WERI-Rb-1 (cell line): Measurements from ENCODE around the gene CACNA2D2.

Experiments
- DNase-seq: peaks from one replicate; pipeline ENCODE4 v3.0.0-alpha.2; 2020
- H3K27ac ChIP-seq: fragments of 250-450 bp; sonication (Bioruptor Pico); 2 replicates; pipeline ENCODE4 v1.5.1; 2020; ENCODE audit warnings: mild to moderate bottlenecking, moderate library complexity
- H3K27me3 ChIP-seq: fragments of 250-450 bp; sonication (Bioruptor Pico); 2 replicates; pipeline ENCODE4 v1.5.1; 2021; ENCODE audit warnings: mild to moderate bottlenecking, low read depth, moderate library complexity; ENCODE audit not compliant: insufficient read depth, severe bottlenecking
- H3K36me3 ChIP-seq: fragments of 250-450 bp; sonication (Bioruptor Pico); 2 replicates; pipeline ENCODE4 v1.5.1; 2020; ENCODE audit warnings: mild to moderate bottlenecking, moderate library complexity
- H3K4me3 ChIP-seq: 2 replicates; pipeline ENCODE4 v1.5.1; 2011; ENCODE audit warnings: low read depth, mild to moderate bottlenecking, control low read depth, low read length
- H3K9me3 ChIP-seq: fragments of 250-450 bp; sonication (Bioruptor Pico); 2 replicates; pipeline ENCODE4 v1.5.1; 2021; ENCODE audit warnings: mild to moderate bottlenecking, moderate library complexity; ENCODE audit not compliant: severe bottlenecking
- TF ChIP-seq, protein P1 (sequence below): IDR thresholded peaks from 2 replicates; pipeline ENCODE4 v1.5.1; 2011; ENCODE audit warnings: low read depth, mild to moderate bottlenecking, control low read depth, inconsistent platforms, low read length

The CACNA2D2 gene

DNA sequence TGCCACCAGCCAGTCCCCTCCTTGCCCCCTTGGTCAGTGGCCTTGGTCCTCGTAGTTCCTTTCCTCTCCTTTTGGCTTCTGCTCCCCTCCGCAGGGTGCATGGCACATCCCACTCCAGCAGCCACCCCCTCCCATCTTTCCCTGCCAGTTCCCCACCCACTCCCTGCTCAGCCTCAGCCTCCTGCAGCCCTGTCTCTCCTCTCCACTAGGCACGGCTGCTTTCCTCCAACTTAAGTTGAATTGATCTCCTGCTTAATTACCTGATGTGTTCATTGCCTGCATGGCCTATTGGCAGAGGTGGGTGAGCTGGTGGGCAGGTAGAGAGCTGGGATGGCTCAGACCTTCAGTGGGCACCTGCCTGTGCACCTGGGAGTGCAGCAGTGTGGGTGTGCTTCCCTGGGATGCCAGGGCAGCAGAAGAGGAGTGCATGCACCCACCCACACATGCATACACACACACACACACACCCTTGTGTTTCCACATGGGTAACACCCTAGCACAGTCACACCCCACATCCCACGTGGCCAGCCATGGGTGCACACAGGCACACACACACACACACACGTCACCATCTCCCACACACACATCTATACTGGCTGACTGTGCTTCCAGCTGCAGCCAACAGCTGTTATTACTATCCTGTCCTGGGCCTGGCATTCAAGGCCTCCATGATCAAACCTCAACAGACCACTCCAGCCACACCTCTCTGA lies 33.2 kb upstream of the CACNA2D2 start:
- H3K4me3 ChIP-seq = no peak overlapping the region
- no peaks in the 10 kb centered on the region for H3K9me3 ChIP-seq
- H3K27ac ChIP-seq = no peak overlapping the region
- DNase-seq = no peak
- no peaks in the 10 kb centered on the region for H3K27me3 ChIP-seq
- TF ChIP-seq, protein P1, sequence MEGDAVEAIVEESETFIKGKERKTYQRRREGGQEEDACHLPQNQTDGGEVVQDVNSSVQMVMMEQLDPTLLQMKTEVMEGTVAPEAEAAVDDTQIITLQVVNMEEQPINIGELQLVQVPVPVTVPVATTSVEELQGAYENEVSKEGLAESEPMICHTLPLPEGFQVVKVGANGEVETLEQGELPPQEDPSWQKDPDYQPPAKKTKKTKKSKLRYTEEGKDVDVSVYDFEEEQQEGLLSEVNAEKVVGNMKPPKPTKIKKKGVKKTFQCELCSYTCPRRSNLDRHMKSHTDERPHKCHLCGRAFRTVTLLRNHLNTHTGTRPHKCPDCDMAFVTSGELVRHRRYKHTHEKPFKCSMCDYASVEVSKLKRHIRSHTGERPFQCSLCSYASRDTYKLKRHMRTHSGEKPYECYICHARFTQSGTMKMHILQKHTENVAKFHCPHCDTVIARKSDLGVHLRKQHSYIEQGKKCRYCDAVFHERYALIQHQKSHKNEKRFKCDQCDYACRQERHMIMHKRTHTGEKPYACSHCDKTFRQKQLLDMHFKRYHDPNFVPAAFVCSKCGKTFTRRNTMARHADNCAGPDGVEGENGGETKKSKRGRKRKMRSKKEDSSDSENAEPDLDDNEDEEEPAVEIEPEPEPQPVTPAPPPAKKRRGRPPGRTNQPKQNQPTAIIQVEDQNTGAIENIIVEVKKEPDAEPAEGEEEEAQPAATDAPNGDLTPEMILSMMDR = no peak
- H3K36me3 ChIP-seq = no peaks in the 10 kb centered on the region

DNA sequence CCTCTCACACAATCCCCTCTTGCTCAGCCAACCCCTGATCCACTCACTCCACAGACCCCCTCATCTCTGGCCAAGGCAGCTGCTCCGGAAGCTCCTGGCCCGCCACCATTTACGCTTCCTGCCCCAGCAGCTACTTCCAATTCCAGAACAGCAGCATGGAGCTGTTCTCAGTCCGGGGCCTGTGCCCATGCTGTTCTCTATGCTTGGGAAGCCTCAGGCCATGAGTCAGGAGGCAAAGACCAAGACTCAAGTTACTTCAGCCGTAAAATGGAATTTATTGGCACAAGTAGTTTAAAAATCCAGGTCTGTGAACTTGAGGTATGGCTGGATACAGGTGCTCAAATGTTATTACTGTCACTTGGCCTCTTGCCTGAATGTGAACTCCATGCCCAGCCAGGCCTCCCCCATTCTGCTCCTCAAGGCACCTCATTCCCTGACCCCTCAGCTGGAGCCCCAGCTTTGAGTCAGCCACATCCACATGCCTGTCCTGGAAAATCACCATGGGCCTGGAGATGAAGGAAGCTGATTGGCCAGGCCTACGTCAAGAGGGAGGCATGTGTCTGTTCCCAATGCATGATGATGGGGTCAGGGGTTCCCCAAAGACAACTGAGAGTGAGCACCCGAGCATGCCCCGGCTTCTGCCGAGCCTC lies 31.4 kb upstream of the CACNA2D2 start:
- H3K36me3 ChIP-seq = no peaks in the 10 kb centered on the region
- no peak overlapping the region for H3K4me3 ChIP-seq
- H3K9me3 ChIP-seq = no peaks in the 10 kb centered on the region
- H3K27ac ChIP-seq = no peak overlapping the region; the same call in 1 of the 2 replicates
- no peaks in the 10 kb centered on the region for H3K27me3 ChIP-seq
- no peak for DNase-seq
- TF ChIP-seq, protein P1 = no peak

DNA sequence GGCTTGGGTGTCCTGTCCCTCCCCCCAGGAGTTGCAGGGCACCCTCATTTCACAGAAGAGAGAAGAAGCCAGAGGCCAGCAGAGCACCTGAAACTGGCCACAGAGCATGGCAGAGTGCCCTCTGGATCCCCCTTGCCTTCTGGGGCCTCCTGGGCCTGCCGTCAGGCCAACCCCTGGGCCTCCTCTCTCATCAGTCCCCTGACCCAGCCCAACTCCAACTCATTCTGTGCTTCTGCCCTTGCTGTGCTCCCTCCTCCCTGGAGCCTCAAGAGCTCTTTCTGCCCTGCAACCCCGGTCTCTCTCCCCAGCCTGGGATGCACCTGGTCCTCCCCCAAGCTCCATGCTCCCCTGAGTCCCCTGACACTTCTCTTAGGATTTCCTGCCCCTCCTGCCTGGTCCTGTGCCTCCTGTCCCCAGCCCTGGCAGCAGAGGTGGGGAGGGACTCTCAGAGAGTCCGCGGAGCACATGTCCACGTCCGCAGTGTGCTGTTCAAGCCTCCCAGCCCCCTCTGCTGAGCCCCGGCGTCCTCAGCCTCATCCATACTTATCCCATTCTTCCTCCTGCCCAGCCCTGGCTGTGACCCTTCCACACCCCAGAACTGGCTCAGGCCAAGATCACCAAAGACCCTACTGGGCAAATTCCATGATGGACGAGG lies 30.5 kb upstream of the CACNA2D2 start:
- Histone ChIP-seq H3K4me3 (no peak overlapping the region), H3K9me3 (no peaks in the 10 kb centered on the region), H3K36me3 (no peaks in the 10 kb centered on the region), H3K27ac (peak overlapping the region; percentile 35), H3K27me3 (no peaks in the 10 kb centered on the region)
- no peak for DNase-seq
- TF ChIP-seq, protein P1 = no peak

DNA sequence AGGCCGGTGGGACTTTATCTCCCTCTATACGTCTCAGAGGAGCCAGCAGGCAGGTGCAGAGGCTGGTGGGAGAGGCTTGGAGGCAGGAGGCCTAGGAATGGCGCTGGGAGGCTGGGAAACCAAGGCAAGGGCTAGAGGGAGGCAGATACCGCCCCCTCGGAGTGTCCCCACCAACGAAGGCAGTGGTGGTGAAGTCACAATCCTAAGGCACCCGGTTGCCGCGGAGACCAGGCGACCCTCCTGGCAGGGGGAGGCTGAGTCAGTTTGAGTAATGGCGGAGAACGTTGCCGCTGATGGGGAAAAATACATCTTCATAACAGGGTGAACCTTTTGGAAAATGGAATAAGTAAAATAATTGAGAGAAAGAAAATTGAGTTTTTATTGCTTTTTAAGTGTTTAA lies 29.9 kb upstream of the CACNA2D2 start:
- Histone ChIP-seq H3K4me3 (no peak overlapping the region), H3K27ac (no peak overlapping the region), H3K36me3 (no peaks in the 10 kb centered on the region), H3K27me3 (no peaks in the 10 kb centered on the region), H3K9me3 (no peaks in the 10 kb centered on the region)
- TF ChIP-seq, protein P1 = no peak
- DNase-seq = no peak

DNA sequence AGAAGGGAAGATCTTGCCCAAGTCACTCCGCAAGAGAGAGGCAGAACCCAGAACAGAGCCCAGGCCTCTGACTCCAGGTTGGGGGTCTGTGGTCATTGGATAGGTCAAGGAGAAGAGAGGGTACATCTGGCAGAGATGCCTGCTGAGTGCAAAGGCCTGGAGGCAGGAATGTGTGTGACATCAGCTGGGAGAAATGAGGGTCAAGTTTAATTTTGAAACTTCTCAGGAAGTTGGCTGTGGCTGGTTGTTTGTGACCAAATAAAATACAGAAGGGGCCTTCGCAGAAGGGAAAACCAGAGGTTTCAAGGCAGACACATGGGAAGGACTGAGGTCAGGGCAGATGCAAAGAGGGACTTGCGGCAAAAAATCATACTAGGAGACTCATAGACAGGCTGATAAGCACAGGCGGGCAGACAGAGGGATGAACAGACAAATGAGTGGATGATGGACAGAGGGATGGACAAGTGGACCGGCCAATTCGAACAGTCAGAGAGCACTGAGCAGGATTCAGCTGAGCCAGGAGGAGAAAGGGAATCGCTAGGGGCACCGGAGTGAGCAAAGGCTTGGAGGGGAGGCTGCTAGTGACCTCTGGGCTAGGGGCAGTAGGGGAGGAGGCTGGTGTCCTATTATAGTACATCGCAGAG lies 28.8 kb upstream of the CACNA2D2 start:
- H3K27me3 ChIP-seq = no peaks in the 10 kb centered on the region
- H3K36me3 ChIP-seq = no peaks in the 10 kb centered on the region
- TF ChIP-seq, protein P1 = no peak
- H3K27ac ChIP-seq = no peak overlapping the region
- DNase-seq = no peak
- H3K4me3 ChIP-seq = no peak overlapping the region
- H3K9me3 ChIP-seq = no peaks in the 10 kb centered on the region
